Activated CD4-positive, alpha-beta T cell treated with anti-CD3 and anti-CD28 coated beads, Interleukin-2, amount 50 U/mL, for 16 hours (primary cell): ENCODE data around the gene NAT8L.
"Not testable (repeated sequence)": the region's sequence is repeated elsewhere in the genome, so short reads cannot be mapped to it uniquely, and the experiment has no call there.

ENCODE experiments used
- DNase-seq: peaks from one replicate; pipeline ENCODE4 v3.0.0-alpha.2; 2020

Gene NAT8L, protein sequence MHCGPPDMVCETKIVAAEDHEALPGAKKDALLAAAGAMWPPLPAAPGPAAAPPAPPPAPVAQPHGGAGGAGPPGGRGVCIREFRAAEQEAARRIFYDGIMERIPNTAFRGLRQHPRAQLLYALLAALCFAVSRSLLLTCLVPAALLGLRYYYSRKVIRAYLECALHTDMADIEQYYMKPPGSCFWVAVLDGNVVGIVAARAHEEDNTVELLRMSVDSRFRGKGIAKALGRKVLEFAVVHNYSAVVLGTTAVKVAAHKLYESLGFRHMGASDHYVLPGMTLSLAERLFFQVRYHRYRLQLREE

DNA sequence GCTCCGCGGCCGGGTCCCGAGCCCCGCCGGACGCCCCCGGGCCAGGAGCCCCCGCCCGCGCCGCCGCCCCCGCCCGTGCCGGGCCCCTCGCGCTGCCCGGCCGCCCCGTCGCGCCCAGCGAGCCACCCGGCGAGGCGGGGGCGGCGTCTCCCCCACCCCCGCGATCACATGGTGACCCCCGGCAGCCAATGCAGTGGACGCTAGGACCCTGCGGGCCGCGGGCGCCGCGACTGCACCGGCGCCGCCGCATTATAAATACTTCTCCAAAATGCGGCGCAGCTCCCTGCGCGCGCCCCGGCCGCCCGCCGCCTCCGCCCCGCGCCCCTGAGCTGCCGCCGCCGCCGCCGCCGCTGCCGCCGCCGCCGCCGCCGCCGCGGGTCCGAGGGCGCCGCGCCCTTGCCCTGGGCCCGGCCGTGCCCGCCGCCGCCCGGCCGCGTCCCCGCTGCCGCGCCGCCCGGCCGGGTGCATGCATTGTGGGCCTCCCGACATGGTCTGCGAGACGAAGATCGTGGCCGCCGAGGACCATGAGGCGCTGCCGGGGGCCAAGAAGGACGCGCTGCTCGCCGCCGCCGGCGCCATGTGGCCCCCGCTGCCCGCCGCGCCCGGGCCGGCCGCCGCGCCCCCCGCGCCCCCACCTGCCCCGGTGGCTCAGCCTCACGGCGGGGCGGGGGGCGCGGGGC is at the start of gene NAT8L:
TSS of gene NAT8L (plus strand) at position 282 of the 680 bp plus-strand sequence. CDS start at position 467, 185 bp downstream.
- no peak for DNase-seq

DNA sequence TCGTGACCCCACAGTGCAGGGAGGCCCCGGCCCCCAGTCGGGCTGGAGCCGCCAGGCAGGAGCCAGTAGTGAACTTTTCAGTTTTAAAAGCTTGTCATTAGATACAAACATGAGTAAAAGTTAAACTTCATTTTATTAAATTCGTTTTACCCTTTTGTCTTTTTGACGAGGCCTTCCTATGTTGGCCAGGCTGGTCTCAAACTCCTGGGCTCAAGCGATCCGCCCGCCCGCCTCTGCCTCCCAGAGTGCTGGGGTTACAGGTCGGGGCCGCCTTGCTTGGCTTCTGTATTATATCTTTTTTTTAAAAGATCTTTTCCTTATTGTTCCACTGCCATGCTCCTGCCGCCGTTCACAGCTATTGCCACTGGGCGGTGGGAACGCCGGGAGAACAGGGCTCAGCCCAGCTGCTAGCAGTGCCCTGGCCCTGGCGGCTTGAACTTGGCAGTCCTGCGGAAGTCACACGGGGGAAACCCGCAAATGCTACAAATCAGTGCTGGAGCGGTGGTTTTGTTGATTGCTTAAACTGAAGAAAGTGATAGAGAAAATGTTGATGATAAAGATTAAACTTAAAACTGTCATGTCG is 49.4 kb upstream of the NAT8L start:
- DNase-seq = peak; percentile 64

DNA sequence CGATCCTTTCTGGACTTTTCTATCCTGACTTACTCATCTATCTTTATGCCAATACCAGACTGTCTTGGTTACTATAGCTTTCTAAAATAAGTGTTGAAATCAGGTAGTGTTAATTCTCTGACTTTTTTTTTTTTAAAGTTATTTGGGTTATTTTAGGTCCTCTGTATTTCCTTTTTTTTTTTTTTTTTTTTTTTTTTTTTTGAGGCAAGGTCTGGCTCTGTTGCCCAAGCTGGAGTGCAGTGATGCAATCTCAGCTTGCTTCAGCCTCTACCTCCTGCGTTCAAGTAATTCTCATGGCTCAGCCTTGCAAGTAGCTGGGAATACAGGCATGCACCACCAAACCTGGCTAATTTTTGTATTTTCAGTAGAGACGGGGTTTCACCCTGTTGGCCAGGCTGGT is 47.5 kb upstream of the NAT8L start:
- DNase-seq = no peak

DNA sequence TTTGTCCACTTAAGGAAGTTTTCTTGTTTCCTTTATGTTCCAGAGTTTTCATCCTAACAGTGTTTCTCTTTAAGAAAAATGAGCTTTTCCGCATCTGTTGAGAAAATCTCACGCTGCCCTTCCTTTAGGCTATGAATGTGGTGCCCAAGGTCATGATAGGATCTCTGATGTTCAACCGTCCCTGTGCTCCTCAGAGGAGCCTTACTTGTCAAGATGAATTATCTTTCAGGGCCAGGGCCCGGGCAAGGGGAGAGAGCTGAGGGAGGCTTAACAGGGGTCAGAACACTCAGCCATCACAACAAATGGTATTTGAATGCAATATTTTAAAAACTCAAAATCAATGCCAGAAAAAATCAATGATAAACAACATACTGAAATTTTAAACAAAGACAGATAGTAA is 44.1 kb upstream of the NAT8L start:
- no peak for DNase-seq

DNA sequence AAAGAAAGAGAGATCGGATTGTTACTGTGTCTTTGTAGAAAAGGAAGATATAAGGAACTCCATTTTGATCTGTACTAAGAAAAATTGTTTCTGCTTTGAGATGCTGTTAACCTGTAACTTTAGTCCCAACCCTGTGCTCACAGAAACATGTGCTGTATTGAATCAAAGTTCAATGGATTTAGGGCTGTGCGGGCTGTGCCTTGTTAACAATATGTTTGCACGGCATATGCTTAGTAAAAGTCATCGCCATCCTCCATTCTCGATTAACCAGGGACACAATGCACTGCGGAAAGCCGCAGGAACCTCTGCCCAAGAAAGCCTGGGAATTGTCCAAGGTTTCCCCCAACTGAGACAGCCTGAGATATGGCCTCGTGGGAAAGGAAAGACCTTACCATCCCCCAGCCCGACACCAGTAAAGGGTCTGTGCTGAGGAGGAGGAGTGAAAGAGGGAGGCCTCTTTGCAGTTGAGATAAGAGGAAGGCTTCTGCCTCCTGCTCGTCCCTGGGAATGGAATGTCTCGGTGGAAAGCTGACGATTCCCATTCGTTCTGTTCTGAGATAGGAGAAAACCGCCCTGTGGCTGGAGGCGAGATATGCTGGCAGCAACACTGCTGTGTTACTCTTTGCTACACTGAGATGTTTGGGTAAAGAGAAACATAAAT is 37.6 kb upstream of the NAT8L start:
- DNase-seq = not testable (repeated sequence)

DNA sequence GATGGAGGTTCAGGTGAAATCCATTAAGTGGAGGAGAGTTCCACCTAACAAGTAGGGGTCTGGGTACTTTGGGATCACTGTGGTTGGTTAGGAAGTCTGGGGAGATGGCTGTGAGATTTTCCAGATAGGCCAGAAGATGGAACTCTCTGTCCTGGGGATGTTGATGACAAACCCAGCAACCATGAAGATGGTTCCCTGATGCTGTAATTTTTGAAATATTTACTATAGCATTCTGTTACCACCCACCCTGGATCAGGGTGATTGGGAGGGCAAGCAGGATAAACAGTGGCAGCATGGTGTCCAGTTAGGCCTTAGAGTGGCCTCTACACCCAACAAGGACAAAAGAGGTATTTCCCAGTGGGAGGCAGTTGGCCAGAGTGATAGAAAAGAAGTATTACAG is 34.4 kb upstream of the NAT8L start:
- DNase-seq = no peak

DNA sequence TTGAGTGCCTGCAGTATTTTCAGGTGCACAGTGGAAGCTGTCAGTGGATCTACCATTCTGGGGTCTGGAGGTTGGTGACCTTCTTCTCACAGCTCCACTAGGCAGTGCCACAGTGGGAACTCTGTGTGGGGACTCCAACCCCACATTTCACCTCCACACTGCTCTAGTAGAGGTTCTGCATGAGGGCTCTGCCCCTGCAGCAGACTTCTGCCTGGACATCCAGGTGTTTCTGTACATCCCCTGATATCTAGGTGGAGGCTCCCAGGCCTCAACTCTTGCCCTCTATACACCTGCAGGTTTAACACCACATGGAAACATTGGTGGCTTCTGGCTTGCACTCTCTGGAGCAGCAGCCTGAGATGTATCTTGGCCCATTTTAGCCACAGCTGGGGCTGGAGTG is 33.3 kb upstream of the NAT8L start:
- DNase-seq = no peak

DNA sequence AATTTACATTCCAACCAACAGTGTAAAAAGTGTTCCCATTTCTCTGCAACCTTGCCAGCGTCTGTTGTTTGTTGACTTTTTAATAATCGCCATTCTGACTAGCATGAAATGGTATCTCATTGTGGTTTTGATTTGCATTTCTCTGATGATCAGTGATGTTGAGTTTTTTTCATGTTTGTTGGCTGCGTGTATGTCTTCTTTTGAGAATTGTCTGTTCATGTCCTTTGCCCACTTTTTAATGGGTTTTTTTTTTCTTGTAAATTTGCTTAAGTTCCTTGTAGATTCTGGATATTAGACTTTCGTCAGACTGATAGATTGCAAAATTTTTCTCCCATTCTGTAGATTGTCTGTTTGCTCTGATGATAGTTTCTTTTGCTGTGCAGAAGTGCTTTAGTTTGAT is 32.0 kb upstream of the NAT8L start:
- DNase-seq = not testable (repeated sequence)

DNA sequence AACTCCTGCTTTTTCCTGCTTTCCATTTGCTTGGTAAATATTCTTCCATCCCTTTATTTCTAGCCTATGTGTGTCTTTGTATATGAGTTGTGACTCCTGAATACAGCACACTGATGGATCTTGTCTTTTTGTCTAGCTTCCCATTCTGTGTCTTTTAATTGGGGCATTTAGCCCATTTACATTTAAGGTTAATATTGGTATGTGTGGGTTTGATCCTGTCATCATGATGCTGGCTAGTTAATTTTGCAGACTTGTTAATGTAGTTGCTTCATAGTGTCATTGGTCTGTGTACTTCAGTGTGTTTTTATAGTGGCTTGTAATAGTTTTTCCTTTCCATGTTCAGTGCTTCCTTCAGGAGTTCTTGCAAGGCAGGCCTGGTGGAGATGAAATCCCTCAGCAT is 28.0 kb upstream of the NAT8L start:
- not testable (repeated sequence) for DNase-seq

DNA sequence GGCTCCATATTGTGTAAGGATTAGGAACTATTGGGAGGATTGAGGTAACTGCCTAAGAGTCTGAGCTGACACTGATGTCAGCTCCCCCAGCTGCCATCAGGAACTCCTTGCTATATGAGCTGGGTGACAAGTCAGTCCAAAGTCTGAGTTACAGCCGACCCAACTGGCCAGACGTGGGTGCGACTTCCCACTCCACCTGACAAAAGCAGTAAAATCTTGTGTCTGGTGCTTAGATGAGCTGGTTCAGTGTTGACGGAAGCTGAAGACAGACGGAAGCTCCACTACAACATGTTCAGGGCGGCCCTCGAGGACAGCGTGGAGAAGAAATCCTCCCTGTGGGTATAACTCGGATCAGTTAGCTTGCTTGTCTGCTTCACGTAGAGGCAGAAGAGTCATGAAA is 22.8 kb upstream of the NAT8L start:
- DNase-seq = no peak

DNA sequence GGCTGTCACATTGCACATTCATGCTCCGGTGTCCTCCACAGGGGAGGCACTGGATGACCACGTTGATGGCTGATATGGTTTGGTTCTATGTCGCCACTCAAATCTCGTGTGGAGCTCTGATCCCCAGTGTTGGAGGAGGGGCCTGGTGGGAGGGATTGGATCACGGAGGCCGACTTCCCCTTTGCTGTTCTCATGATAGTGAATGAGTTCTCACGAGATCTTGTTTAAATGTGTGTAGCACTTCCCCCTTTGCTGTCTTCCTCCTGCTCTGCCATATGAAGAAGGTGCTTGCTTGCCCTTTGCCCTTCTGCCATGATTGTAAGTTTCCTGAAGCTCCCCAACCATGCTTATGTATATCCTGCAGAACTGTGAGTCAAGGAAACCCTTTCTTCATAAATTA is 22.3 kb upstream of the NAT8L start:
- no peak for DNase-seq

DNA sequence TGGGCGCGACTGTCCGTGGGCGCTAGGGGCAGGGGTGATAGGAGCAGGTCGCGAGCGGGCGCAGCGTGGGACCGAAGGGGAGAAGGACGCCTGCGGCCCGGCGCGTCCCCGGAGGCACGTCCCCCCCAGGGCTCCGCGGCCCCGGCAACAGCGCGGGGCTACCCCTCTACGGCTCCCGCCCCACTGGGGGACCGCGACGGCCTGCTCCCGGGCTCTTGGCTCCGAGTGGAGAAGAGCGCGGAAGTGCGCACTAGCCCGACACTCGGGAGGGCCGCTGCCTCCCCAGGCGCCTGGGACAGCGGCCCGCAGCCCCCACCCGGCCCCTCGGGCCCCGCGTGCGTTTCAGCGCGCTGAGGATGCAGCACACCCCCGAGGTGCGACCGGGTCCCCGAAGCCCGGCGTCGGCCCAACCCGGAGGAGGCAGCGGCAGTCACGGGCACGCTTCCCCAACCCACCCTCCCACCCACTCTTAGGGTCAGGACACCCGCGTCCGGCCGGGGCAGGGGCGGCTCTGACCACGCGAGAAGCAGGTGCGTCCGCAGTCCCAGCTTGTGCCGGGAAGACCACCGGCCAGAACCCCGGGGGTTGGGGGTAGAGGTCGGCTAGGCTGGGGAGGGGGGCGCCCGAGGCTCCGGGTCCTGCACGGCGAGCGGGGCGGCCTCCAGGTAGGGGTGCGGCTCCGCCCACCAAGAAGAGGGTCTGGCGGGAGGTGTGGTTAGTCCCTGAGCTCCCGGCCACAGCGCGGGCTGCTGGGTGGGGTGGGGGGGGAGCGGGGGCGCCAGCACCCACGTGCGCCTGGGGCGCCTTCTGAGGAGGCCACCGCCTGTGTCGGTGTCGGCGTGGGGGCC is 18.5 kb upstream of the NAT8L start:
- no peak for DNase-seq

DNA sequence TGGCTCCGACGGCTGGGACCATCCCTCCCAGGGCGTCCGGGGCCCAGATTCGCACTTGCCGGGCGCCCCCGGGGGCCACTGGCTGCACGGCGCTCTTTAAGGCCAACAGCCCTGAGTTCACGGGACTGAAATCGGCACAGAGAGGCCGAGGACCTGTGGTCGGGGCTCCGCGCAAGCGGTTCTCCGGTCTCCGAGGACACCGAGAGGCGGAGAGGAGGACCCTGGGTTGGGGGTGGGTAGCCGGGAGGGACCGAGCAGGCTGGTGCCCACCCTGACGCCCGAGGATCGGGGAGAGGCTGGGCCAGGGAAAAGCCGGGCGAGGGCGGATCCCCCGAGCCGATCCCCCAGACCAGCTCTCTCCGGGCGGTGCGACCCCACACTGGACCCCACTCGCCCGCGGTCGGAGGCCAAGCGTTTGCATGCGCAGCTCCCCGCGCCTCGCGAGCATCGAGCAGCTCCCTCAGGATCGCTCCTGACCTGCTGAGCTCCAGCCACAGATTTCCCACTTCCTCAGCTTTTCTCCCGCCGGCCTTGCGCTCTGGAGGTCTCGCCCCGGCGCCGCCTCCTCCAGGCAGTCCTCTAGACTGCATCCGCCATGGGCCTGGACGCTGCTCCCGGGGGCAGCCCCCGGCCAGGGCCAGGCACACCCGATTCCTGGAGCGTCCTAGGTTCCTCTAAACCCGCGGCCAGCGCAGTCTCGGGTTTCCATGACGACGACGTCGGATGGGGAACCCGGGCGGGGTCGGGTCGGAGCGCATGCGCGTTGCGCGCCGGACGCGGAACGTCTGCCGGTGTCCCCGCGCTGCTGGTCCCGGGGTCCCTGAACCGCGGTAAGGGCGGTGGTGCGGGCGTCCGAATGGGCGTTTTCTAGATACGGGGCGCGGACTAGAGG is 17.6 kb upstream of the NAT8L start:
- DNase-seq = peak; percentile 91

DNA sequence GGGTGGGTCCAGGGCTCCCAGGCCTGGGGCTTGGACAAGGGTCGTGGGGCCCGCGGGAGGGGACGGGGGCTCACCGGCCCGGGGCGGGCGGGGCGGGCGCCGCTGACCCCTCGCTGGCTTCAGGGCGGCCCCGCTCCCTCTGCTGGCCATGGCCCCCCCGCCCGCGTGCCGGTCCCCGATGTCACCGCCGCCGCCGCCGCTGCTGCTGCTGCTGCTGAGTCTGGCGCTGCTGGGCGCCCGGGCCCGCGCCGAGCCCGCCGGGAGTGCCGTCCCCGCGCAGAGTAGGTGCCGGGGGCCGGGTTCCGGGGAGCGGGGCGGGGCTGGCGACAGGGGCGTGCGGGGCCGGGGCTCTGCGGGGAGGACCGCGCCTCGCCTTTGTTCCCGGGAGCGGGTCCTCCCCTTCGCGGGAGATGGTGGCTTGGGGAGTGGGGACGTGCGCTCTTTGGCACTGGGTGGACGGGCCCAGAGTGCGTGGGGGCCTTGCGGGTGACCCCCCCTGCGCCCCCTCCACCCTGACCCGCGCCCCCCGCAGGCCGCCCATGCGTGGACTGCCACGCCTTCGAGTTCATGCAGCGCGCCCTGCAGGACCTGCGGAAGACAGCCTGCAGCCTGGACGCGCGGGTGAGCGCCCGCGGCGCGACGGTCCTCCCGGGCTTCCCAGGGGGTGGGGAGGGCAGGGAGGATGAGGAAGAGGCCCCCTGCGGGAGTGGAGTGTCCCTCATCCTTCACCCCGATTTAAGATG is 16.8 kb upstream of the NAT8L start:
- DNase-seq = peak; percentile 21

DNA sequence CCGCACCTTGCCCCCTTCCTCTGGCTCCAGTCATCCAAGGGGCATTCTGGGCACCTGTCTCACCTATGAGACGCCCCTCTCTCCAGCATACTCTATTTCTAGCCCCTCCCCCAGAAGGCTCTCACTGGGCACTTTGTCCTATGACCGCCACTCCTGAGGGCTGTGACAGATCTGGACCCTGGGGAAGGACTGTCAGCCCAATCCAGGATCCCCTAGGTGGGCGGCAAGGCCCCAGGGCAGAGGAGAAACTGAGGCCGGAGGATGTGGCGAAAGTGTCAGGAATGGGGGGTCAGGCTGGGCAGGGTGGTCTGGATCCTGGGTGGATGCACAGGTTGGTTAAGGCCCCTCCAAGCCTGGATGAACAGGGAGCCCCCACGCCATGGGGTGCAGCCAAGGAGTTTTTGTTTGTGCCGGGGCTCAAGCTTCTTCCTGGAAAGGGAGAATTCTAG is 16.2 kb upstream of the NAT8L start:
- no peak for DNase-seq

DNA sequence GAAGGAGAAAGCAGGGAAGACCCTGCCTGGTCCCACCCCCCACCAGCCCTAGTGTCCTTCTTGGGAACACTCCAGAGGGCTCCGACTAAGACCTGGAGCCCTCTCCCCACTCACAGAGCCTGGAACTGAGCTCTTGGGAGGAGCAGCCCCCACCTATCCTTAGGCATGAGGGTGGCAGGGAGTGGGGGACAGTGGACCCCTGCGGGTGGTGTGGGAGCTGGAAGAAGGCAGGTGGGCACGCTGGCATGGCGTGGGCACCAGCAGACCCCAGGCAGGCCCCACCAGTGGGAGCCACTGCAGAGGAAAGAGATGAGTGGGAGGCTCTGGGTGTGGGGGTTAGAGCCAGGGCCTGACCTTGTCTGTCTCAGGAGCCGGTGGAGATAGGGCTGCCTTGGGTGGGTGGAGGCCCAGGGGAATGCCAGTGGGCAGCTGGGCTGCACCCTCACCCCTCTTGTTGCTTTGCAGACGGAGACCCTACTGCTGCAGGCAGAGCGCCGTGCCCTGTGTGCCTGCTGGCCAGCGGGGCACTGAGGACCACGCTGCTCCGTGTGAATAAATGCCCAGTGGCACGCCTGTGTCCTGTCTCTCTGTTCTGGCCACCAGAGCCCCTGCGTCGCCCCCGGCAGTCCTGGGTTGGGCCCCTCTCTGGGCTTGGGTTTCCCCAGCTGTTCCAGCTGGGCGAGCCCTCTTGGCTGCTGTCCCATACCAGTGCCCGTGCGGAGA is 15.6 kb upstream of the NAT8L start:
- DNase-seq = no peak

DNA sequence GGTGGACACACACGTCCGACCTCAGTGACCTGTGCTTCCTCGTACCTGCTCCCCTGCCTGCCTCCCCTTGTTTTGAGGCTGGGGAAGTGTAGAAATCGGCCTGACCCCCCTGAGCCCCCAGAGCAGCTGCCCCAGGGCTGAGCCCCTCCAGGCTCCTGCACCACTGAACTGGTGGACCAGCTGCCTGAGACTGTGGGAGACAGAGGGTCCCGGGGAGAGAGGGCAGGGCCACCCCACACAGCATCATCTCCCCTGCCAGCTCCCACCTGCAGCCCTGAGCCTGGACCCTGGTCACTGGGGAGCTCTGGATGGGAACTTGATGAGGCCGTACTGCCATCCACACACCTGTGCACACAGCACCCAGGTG is 15.0 kb upstream of the NAT8L start:
- DNase-seq = no peak

DNA sequence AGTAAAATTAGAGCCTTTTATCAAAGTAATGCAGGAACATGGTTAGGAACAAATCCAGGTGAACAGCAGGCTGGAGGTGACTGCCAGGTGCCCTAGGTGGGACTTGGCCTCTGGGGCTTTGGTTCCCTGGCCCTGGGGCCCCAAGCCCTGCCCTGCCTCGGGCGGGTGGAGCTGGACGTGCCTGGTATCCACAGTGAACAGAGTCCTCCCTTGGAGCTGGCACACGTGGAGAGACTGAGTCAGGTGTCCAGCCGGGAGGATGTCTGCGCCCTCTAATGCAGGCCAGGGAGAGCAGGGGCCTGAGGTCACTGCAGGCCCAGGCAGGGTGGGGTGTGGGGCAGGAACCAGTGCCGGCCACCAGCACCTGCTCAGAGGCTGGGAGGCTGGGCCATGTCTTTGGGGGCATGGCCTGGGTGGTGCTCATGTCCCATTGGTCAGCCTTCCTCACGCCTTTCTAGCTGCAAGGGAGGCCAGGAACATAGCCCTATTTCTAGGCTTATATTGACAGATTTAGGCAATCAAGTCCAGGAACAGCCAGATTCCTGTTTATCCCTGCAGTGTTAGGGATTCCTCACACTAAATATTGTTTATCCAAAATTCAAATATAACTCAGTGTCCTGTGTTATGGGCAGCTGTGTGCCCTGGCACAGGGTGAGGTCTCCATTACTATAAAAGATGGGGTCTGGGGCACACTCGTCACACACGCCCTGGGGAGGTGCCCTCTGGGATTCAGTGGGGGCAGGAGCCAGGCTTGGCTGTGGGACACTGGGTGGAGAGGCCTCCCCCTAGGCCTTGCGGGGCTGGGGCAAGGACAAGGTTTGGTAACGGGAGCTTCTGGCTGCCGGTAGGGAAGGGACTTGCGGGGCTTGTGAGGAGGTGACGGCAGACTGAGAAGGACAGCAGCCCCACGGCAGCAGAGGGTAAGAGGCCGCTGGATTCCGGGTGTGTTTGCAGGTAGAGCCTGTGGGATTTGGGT is 14.3 kb upstream of the NAT8L start:
- DNase-seq = no peak

DNA sequence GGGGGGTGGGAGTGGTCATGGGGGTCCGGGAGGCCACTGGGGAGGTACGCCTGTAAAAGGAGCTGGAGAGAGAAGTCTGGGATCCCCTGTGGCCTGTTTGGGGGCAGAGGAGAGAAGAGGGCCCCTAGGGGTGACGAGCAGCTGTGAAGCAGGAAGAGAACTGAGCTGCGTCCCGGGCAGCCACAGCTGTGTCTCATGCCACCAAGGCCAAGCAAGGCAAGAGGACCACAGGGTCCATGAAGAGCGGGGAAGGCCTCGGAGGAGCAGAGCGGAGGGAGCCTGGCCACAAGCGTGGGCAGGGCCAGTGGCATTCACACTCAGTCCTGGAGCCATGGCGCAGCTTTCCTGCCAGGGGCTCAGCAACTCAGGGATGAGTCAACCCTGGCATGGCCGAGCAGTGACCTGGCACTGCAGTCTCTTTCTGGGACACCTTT is 13.6 kb upstream of the NAT8L start:
- no peak for DNase-seq
